Peyer's patch (tissue), 4 donors: Measurements from ENCODE around the gene B3GAT1.

ENCODE experiments used
- CTCF ChIP-seq, 6 experiments: fragments of 450-650 bp in 4 of 6; fragments of 200-600 bp in 2 of 6; sonication (generic) in 1 of 6; IDR thresholded peaks; one replicate each; pipeline ENCODE4 v1.5.1; 2017 to 2019; ENCODE audit warnings: antibody characterized with exemption in 6 of 6, mild to moderate bottlenecking in 3 of 6, moderate library complexity in 1 of 6
- POLR2A ChIP-seq, 2 donors: fragments of 450-650 bp; IDR thresholded peaks; one replicate each; pipeline ENCODE4 v1.5.1; 2017; ENCODE audit warnings: antibody characterized with exemption in 2 of 2, mild to moderate bottlenecking in 2 of 2, moderate library complexity in 2 of 2

- TF ChIP-seq CTCF (IDR thresholded peaks at IDR 0.05) (no peak), POLR2A (IDR thresholded peaks at IDR 0.05) (no peak)
These were observed 53.7 kb downstream of the B3GAT1 start for GRCh38 chr11:134358165-134358855.
